ENCODE results near the gene NFRKB. TPM values are rescaled to one million over a fixed set of nuclear protein-coding genes. Genes with fewer than 3 reads are reported as not detected.

The NFRKB gene
- total RNA-seq, 4 donors from 2014 or later = 42.1 to 94.4 (median 48.5) TPM

GRCh38 chr11:129930743-129931142 lies 35.4 kb upstream of the NFRKB start:
- DNase-seq (ENCODE audit: low spot score in 2 of 2) = no peak
- H3K4me1 ChIP-seq = peaks cover 5% of the 10 kb centered on the region
- WGBS = 90% methylated on average over 13 of the region's 13 CpGs
- peaks cover 22% of the 10 kb centered on the region for H3K36me3 ChIP-seq
- H3K27me3 ChIP-seq = no peaks in the 10 kb centered on the region
- H3K27ac ChIP-seq = no peak overlapping the region
- TF ChIP-seq POLR2A (IDR thresholded peaks at IDR 0.05) (no peak), EP300 (IDR thresholded peaks at IDR 0.05) (no peak)
- H3K9me3 ChIP-seq = no peaks in the 10 kb centered on the region
- H3K4me3 ChIP-seq = no peak overlapping the region

- no peak for TF ChIP-seq CTCF (IDR thresholded peaks at IDR 0.05)
- TF ChIP-seq POLR2A (IDR thresholded peaks at IDR 0.05) = no peak
- no peak for TF ChIP-seq EP300 (IDR thresholded peaks at IDR 0.05)
- TF ChIP-seq POLR2AphosphoS5 (IDR thresholded peaks at IDR 0.05) = no peak
- 57% methylated on average over 6 of the region's 6 CpGs for WGBS
- H3K27ac ChIP-seq = no peak overlapping the region
- no peak overlapping the region for H3K4me3 ChIP-seq
- no peaks in the 10 kb centered on the region for H3K27me3 ChIP-seq
- peaks cover 5% of the 10 kb centered on the region for H3K4me1 ChIP-seq
- DNase-seq (ENCODE audit: low spot score in 2 of 2) = no peak
- no peaks in the 10 kb centered on the region for H3K9me3 ChIP-seq
- peaks cover 22% of the 10 kb centered on the region for H3K36me3 ChIP-seq
Measured at GRCh38 chr11:129930296-129930695, 34.9 kb upstream of the NFRKB start.

- Histone ChIP-seq H3K36me3 (peaks cover 25% of the 10 kb centered on the region), H3K4me3 (no peak overlapping the region), H3K4me1 (peaks cover 5% of the 10 kb centered on the region), H3K9me3 (no peaks in the 10 kb centered on the region), H3K27me3 (no peaks in the 10 kb centered on the region), H3K27ac (no peak overlapping the region)
- TF ChIP-seq CTCF (IDR thresholded peaks at IDR 0.05) = no peak
- TF ChIP-seq EP300 (IDR thresholded peaks at IDR 0.05) = no peak
- no peak for TF ChIP-seq POLR2A (IDR thresholded peaks at IDR 0.05)
- no peak for TF ChIP-seq POLR2AphosphoS5 (IDR thresholded peaks at IDR 0.05)
- no peak for DNase-seq (ENCODE audit: low spot score in 2 of 2)
- 82% methylated on average over 2 of the region's 2 CpGs for WGBS
Measured at GRCh38 chr11:129929721-129930120, 34.3 kb upstream of the NFRKB start.

GRCh38 chr11:129928923-129929692 lies 33.7 kb upstream of the NFRKB start:
- 96% methylated on average over 3 of the region's 3 CpGs for WGBS
- Histone ChIP-seq H3K27me3 (no peaks in the 10 kb centered on the region), H3K4me3 (no peak overlapping the region), H3K36me3 (peaks cover 24% of the 10 kb centered on the region), H3K4me1 (peaks cover 5% of the 10 kb centered on the region), H3K9me3 (no peaks in the 10 kb centered on the region), H3K27ac (no peak overlapping the region)
- TF ChIP-seq EP300 (IDR thresholded peaks at IDR 0.05) = no peak
- TF ChIP-seq POLR2AphosphoS5 (IDR thresholded peaks at IDR 0.05) = no peak
- TF ChIP-seq CTCF (IDR thresholded peaks at IDR 0.05) = no peak
- no peak for TF ChIP-seq POLR2A (IDR thresholded peaks at IDR 0.05)
- no peak for DNase-seq (ENCODE audit: low spot score in 2 of 2)

- Histone ChIP-seq H3K36me3 (peaks cover 18% of the 10 kb centered on the region), H3K9me3 (no peaks in the 10 kb centered on the region), H3K27me3 (no peaks in the 10 kb centered on the region), H3K4me1 (no peaks in the 10 kb centered on the region), H3K27ac (no peak overlapping the region), H3K4me3 (no peak overlapping the region)
- no peak for TF ChIP-seq EP300 (IDR thresholded peaks at IDR 0.05)
- DNase-seq (ENCODE audit: low spot score in 2 of 2) = no peak
- WGBS = 95% methylated on average over 5 of the region's 5 CpGs
Measured at GRCh38 chr11:129922674-129923073, 27.3 kb upstream of the NFRKB start.

GRCh38 chr11:129918361-129918760 lies 23.0 kb upstream of the NFRKB start:
- 97% methylated on average over 22 of the region's 22 CpGs for WGBS
- no peaks in the 10 kb centered on the region for H3K27me3 ChIP-seq
- no peak overlapping the region for H3K4me3 ChIP-seq
- H3K27ac ChIP-seq = no peak overlapping the region
- H3K4me1 ChIP-seq = no peaks in the 10 kb centered on the region
- no peak for DNase-seq (ENCODE audit: low spot score in 2 of 2)
- peaks cover 52% of the 10 kb centered on the region for H3K36me3 ChIP-seq
- no peaks in the 10 kb centered on the region for H3K9me3 ChIP-seq
- TF ChIP-seq EP300 (IDR thresholded peaks at IDR 0.05) = no peak
- TF ChIP-seq CTCF (IDR thresholded peaks at IDR 0.05) = no peak
- no peak for TF ChIP-seq POLR2A (IDR thresholded peaks at IDR 0.05)
- TF ChIP-seq POLR2AphosphoS5 (IDR thresholded peaks at IDR 0.05) = no peak
